Activated T-helper 1 cell treated with anti-CD3 and anti-CD28 coated beads, Interleukin-12 subunit alpha, Interleukin-12 subunit beta, Interleukin-2, Interleukin-4 antibody, amounts not matched to agents 30 ng/mL and 10 ng/mL and 1 ng/mL, durations not matched to agents 14 hours and 24 hours and 36 hours (primary cell): ENCODE data around the gene ZFHX3. TPM values are rescaled to one million over a fixed set of nuclear protein-coding genes. Genes with fewer than 3 reads are reported as not detected.

ENCODE experiments used
- DNase-seq: peaks from one replicate; pipeline ENCODE4 v3.0.0; 2021; ENCODE audit warnings: low spot score
- H3K27ac Mint-ChIP-seq: one replicate; pipeline ENCODE4 v1.8.0; 2021; ENCODE audit warnings: mild to moderate bottlenecking, mixed read lengths
- H3K27me3 Mint-ChIP-seq: one replicate; pipeline ENCODE4 v1.8.0; 2022; ENCODE audit warnings: mild to moderate bottlenecking, moderate library complexity, mixed read lengths; ENCODE audit not compliant: insufficient read depth
- H3K36me3 Mint-ChIP-seq: one replicate; pipeline ENCODE4 v1.8.0; 2021; ENCODE audit warnings: low read depth, mixed read lengths
- H3K4me1 Mint-ChIP-seq: one replicate; pipeline ENCODE4 v1.8.0; 2021; ENCODE audit warnings: low read depth, mixed read lengths
- H3K4me3 Mint-ChIP-seq: one replicate; pipeline ENCODE4 v1.8.0; 2021; ENCODE audit warnings: mild to moderate bottlenecking, moderate library complexity, mixed read lengths
- H3K9me3 Mint-ChIP-seq: one replicate; pipeline ENCODE4 v1.8.0; 2021; ENCODE audit warnings: mixed read lengths
- intact Hi-C: fragments of 100-400 bp; cut with micrococcal nuclease; formaldehyde crosslinking; loops from one replicate; pipeline ENCODE4 v1.15.1; 2024
- total RNA-seq: library from RNA; stranded (reverse); gene quantifications from 2 replicates; pipeline ENCODE4 v1.2.3, GENCODE V29; 2022

ZFHX3 gene
- total RNA-seq, 1 donor from 2014 or later = 0.34 TPM

DNA sequence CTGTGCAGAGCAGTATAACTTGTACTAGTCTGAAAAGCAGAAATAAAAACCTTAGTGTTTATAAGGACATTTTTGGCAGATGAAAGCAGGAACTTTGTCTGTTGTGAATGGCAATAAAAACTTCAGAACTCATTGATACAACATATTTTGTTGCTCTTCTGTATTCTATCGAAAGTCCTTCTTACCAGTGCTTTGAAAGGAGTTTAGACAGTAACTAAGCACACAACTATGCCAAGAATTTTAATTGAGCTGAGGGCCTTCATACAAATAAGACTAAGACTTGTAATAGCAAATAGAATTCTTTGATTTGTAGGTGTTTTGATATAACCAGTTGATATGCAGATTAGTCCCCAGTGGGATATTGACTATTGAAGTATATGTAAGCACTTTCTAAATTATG, 308.4 kb downstream of the ZFHX3 start:
- Mint-ChIP-seq H3K27ac (no peak overlapping the region), H3K4me3 (no peak overlapping the region), H3K36me3 (no peaks in the 10 kb centered on the region), H3K27me3 (no peaks in the 10 kb centered on the region), H3K4me1 (no peaks in the 10 kb centered on the region), H3K9me3 (no peaks in the 10 kb centered on the region)
- no peak for DNase-seq
- intact Hi-C loops = no loop called here

DNA sequence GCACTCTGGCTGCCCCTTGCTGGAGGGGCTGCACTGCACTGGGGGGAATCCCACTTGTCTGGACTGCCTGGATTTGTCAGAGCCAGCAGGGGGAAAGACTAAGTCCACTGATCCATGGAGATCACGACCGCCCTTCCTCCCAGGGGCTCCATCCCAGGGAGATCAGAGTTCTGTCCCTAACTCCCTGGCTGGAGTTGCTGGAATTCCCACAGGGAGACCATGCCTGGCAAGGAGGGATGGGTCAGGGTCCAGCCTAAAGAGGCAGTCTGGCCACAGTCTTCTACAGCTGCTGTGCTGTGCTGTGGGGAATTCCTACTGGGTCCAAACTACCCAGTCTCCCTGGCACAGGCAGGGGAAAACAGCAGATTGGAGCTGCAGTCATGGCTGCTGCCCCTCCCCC, 311.9 kb downstream of the ZFHX3 start:
- peaks cover 5% of the 10 kb centered on the region for H3K27me3 Mint-ChIP-seq
- no peak overlapping the region for H3K27ac Mint-ChIP-seq
- DNase-seq = no peak
- no peaks in the 10 kb centered on the region for H3K4me1 Mint-ChIP-seq
- H3K36me3 Mint-ChIP-seq = no peaks in the 10 kb centered on the region
- no peaks in the 10 kb centered on the region for H3K9me3 Mint-ChIP-seq
- intact Hi-C loops = no loop called here
- no peak overlapping the region for H3K4me3 Mint-ChIP-seq
